Measurements from ENCODE around the gene CD7. TPM values are rescaled to one million over a fixed set of nuclear protein-coding genes. Genes with fewer than 3 reads are reported as not detected.
A peak's percentile ranks its signal among the peaks of the same experiment; 100 is the strongest.
"Not testable (repeated sequence)": the region's sequence is repeated elsewhere in the genome, so short reads cannot be mapped to it uniquely, and the experiment has no call there.

CD7 gene
- total RNA-seq, 1 donor from 2014 or later: not detected

GRCh38 chr17:82361885-82362633, 44.7 kb upstream of the CD7 start:
- H3K9ac ChIP-seq: no peak overlapping the region
- no peaks in the 10 kb centered on the region for H3K36me3 ChIP-seq
- peaks cover 17% of the 10 kb centered on the region for H3K4me1 ChIP-seq
- no peak overlapping the region for H3K27ac ChIP-seq
- peaks cover 16% of the 10 kb centered on the region for H3F3A ChIP-seq (ENCODE audit: low read depth)
- Mint-ChIP-seq H3K27ac (peak overlapping the region; percentile 59), H3K4me1 (peaks cover 34% of the 10 kb centered on the region), H3K36me3 (no peaks in the 10 kb centered on the region), H3K4me3 (no peak overlapping the region), H3K9me3 (no peaks in the 10 kb centered on the region), H3K27me3 (ENCODE audit: insufficient read depth, low read depth) (no peaks in the 10 kb centered on the region)
- H3K9me3 ChIP-seq (ENCODE audit: low read depth): no peaks in the 10 kb centered on the region
- no peak overlapping the region for H3K4me2 ChIP-seq
- H3K79me2 ChIP-seq (ENCODE audit: low read depth): no peaks in the 10 kb centered on the region
- no peaks in the 10 kb centered on the region for H4K20me1 ChIP-seq (ENCODE audit: low read depth)
- no peak for TF ChIP-seq CTCF (IDR thresholded peaks at IDR 0.05)
- no peak for TF ChIP-seq EZH2phosphoT487 (IDR thresholded peaks at IDR 0.05)
- TF ChIP-seq EZH2 (IDR thresholded peaks at IDR 0.05): no peak
- no peak for DNase-seq (ENCODE audit: low spot score)
- H2AFZ ChIP-seq (replicated peaks): no peak overlapping the region
- no peak overlapping the region for H3K4me3 ChIP-seq
- peaks cover 5% of the 10 kb centered on the region for H3K27me3 ChIP-seq

GRCh38 chr17:82359451-82360074, 42.2 kb upstream of the CD7 start:
- H3K4me1 Mint-ChIP-seq: peaks cover 24% of the 10 kb centered on the region
- not testable (repeated sequence) for H3K4me3 Mint-ChIP-seq; H2AFZ ChIP-seq (replicated peaks); H3K9me3 Mint-ChIP-seq; H3K4me2 ChIP-seq; H3K36me3 Mint-ChIP-seq; H3K27me3 Mint-ChIP-seq (ENCODE audit: insufficient read depth, low read depth); H3K27ac ChIP-seq; DNase-seq (ENCODE audit: low spot score); H3K79me2 ChIP-seq (ENCODE audit: low read depth); H3K27ac Mint-ChIP-seq; H4K20me1 ChIP-seq (ENCODE audit: low read depth); H3K36me3 ChIP-seq; H3K9ac ChIP-seq; H3K9me3 ChIP-seq (ENCODE audit: low read depth); H3K4me3 ChIP-seq; H3K27me3 ChIP-seq; H3K4me1 ChIP-seq
- H3F3A ChIP-seq (ENCODE audit: low read depth): peaks cover 13% of the 10 kb centered on the region

GRCh38 chr17:82358465-82359350, 41.3 kb upstream of the CD7 start, which contains the start of gene TEX19:
Gene TEX19 (plus strand): TSS chr17:82359247. CDS start chr17:82362151, 2,904 bp downstream.
- H3K27ac Mint-ChIP-seq: peak within 1 kb of the TSS; percentile 1
- H3K4me3 Mint-ChIP-seq: peak within 1 kb of the TSS; percentile 12
- Histone ChIP-seq H3K4me2 (no peak within 1 kb of the TSS), H3F3A (ENCODE audit: low read depth) (peaks cover 13% of the 10 kb centered on the region), H3K27me3 (peaks cover 5% of the 10 kb centered on the region), H3K79me2 (ENCODE audit: low read depth) (no peaks in the 10 kb centered on the region), H3K36me3 (no peaks in the 10 kb centered on the region), H3K4me1 (peaks cover 5% of the 10 kb centered on the region), H2AFZ (replicated peaks) (no peak within 1 kb of the TSS), H4K20me1 (ENCODE audit: low read depth) (no peaks in the 10 kb centered on the region), H3K9ac (no peak within 1 kb of the TSS), H3K27ac (no peak within 1 kb of the TSS), H3K4me3 (no peak within 1 kb of the TSS), H3K9me3 (ENCODE audit: low read depth) (no peaks in the 10 kb centered on the region)
- TF ChIP-seq EZH2phosphoT487 (IDR thresholded peaks at IDR 0.05): no peak
- no peak for TF ChIP-seq EZH2 (IDR thresholded peaks at IDR 0.05)
- no peak for TF ChIP-seq CTCF (IDR thresholded peaks at IDR 0.05)
- H3K36me3 Mint-ChIP-seq: no peaks in the 10 kb centered on the region
- peaks cover 3% of the 10 kb centered on the region for H3K27me3 Mint-ChIP-seq (ENCODE audit: insufficient read depth, low read depth)
- peaks cover 2% of the 10 kb centered on the region for H3K9me3 Mint-ChIP-seq
- DNase-seq (ENCODE audit: low spot score): no peak
- peaks cover 23% of the 10 kb centered on the region for H3K4me1 Mint-ChIP-seq

Measured in neural progenitor cell (in vitro differentiated cells).